GM12873 (cell line): ENCODE measurements around the gene FABP6.

ENCODE experiments used
- TF ChIP-seq, protein P1 (sequence below): IDR thresholded peaks from 2 replicates; pipeline ENCODE4 v1.5.1; 2012; ENCODE audit warnings: low read depth, mild to moderate bottlenecking, moderate library complexity, low read length, control low read depth; ENCODE audit not compliant: insufficient read depth; ENCODE audit errors: missing control alignments

The FABP6 gene, protein sequence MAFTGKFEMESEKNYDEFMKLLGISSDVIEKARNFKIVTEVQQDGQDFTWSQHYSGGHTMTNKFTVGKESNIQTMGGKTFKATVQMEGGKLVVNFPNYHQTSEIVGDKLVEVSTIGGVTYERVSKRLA

DNA sequence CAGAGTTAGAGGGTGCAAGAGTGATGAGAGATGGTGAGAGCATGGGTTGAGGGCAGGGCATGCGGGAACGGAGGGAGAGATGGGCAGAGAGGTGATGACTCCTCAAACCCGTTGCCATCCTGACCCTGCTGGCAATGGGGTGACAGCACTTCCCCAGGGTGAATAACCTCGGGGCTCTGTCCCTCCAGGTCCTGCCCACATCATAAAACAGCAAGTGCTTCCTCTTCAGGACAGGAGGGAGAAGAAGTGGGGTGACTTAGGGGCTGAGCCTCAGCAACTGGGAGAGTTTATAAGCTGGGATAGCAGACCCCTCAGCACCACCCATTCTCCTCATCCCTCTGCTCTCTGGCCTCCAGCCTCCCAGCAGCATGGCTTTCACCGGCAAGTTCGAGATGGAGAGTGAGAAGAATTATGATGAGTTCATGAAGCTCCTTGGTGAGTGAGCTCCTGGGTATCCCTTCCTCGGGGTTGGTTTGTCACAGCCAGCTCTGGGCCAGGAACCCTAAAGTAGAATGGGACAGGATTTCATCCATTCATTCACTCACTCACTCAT is at the start of gene FABP6:
TSS of gene FABP6 (plus strand) at position 317 of the 553 bp plus-strand sequence. CDS start at position 369, 52 bp downstream.
- TF ChIP-seq, protein P1, sequence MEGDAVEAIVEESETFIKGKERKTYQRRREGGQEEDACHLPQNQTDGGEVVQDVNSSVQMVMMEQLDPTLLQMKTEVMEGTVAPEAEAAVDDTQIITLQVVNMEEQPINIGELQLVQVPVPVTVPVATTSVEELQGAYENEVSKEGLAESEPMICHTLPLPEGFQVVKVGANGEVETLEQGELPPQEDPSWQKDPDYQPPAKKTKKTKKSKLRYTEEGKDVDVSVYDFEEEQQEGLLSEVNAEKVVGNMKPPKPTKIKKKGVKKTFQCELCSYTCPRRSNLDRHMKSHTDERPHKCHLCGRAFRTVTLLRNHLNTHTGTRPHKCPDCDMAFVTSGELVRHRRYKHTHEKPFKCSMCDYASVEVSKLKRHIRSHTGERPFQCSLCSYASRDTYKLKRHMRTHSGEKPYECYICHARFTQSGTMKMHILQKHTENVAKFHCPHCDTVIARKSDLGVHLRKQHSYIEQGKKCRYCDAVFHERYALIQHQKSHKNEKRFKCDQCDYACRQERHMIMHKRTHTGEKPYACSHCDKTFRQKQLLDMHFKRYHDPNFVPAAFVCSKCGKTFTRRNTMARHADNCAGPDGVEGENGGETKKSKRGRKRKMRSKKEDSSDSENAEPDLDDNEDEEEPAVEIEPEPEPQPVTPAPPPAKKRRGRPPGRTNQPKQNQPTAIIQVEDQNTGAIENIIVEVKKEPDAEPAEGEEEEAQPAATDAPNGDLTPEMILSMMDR = no peak

DNA sequence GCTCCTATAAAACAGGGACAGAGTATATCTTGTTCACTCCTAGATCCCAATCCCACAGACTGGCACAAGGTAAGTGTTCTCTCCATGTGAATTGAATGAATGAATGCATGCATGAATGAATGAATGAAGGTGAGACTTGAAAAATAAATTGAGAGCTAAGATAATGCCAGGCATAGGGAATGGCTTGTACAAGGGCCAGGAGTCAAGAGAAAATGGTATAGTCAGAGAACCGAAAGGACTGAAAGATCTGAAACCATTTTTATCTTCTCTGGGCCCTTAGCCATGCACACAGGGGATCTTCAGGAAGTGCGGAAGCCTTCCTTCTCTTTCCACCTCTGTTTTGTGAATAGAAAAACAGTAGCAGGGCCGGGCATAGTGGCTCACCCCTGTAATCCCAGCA is 48.4 kb upstream of the FABP6 start:
- TF ChIP-seq, protein P1 = no peak

DNA sequence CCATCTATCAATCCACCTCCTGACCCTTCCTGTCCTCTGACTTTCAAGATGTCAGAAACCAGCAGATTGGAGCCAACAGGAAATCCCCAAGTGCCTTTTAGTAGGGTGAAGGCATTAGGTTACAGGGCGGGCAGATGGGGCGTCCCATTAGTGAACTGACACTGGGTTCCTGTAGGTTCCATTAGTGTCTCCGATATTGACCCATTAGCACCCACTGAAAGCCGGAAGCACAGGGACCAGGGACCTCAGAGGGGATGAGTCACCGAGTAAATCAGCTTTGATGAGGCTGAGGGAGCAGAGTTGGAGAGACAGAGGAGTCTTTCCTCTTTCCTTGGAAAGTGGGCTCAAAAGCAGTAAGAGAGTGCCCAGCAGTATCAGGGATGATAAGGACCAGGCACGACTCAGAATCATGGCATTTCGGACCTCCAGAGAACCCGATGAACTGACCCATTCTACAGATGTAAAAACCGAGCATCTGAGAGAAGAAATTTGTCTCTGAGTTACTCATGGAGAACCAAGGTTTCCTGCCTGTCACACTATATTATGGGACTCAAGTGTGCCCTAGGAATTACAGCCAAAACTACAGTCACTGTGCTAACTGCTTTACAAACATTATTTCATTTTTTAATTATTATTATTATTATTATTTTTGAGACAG is 47.2 kb upstream of the FABP6 start:
- TF ChIP-seq, protein P1 = no peak

DNA sequence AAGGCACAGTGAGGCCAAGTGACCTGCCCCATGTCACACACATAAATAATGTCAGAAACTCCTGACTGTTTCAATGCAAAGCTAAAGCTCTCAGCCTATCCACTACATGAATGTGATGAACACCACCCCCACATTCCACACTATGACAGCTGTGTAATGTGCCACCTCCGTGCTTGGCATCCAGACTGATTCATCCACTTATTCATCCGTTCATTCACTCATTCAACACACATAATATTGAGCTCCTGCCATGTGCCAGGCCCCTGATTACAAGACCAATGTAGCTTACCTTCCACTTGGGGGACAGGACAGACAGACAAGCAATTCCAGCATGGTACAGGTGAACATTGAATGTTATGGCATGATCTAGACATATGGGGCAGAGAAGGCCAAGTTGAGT is 46.2 kb upstream of the FABP6 start:
- TF ChIP-seq, protein P1 = no peak

DNA sequence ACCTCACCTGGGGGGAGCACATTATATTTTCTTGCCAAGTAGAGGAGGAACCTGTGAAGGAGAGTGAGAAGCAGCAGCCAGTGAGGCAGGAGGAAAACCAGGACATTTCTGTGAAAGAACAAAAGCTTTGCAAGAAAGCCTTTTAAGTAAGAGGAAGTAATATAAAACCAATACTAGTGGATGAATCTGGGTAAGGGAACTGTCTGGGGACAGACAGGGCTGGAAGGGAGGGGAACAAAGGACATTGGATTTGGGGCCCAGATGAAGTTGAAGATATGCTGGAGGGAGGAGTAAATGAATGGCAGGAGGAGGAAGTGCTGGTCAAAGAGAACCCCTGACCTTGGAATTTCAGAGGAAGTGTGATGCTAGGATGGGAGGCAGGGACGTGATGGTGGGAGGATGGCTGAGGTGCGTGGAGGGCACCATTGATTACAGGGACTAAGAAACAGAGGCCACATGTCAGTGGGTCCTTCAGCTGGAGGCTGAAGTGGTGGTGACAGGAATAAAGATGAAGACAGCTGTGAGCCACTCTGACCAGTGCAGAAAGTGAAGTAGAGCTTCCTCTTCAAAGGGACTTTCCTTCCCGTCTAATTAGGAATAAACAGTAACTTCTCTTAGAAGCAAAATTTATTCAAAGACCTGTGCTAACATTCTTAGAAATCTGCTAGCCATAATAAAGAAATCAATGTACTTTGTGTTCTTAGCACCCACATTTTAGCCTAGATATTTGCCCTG is 43.5 kb upstream of the FABP6 start:
- TF ChIP-seq, protein P1 = no peak

DNA sequence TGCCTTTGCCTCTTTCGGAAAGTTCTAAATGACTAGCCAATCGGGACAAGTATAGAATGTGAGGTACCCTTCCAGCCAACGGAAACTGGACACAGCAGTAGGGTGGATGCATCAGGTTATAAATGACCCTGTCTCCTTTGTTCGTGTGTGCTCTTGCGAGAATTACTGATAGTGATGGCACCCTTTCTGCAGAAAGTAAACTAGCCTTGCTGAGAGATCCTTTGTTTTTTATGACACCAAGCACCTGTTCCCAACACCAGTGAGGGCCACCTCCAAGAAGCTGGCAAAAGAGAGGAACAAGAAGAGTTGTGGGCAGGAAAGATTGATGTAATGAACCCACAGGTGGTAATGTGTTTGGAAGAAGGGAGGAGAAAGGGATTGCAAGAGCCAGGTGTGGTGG is 42.8 kb upstream of the FABP6 start:
- TF ChIP-seq, protein P1 = no peak

DNA sequence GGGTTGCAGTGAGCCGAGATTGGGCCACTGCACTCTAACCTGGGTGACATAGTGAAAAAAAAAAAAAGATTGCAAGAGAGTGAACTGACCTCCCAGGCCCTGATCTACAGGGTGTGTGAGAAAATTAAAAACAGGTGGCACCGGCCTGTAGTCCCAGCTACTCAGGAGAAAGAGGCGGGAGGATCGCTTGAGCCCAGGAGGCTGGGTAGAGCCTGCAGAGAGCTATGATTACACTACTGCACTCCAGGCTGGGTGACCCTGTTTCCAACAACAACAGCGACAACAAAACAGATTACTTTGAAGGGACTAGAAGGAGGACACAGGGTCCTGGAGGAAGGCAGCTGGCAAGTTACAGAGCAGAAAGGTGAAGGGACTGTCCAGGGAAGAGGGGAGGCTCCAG is 42.2 kb upstream of the FABP6 start:
- TF ChIP-seq, protein P1 = no peak
